Upper lobe of right lung (tissue), 1 donor: Measurements from ENCODE around the gene CSMD2. TPM values are rescaled to one million over a fixed set of nuclear protein-coding genes. Genes with fewer than 3 reads are reported as not detected.

ENCODE experiments used
- ATAC-seq: fragments of 200-7000 bp; cut with Tn5 transposase; one replicate; pipeline ENCODE4 v1.9.1; 2020; ENCODE audit warnings: mild to moderate bottlenecking, moderate library complexity
- DNase-seq: peaks from one replicate; pipeline ENCODE4 v3.0.0-alpha.2; 2020
- H3K27ac ChIP-seq: fragments of 200-600 bp; one replicate; pipeline ENCODE4 v1.8.0; 2022
- H3K27me3 ChIP-seq: fragments of 200-600 bp; one replicate; pipeline ENCODE4 v1.8.0; 2022; ENCODE audit warnings: mild to moderate bottlenecking
- H3K36me3 ChIP-seq: fragments of 200-600 bp; one replicate; pipeline ENCODE4 v1.8.0; 2022
- H3K4me1 ChIP-seq: fragments of 200-600 bp; one replicate; pipeline ENCODE4 v1.8.0; 2022
- H3K4me3 ChIP-seq: fragments of 200-600 bp; one replicate; pipeline ENCODE4 v1.8.0; 2022; ENCODE audit warnings: mild to moderate bottlenecking
- H3K9me3 ChIP-seq: fragments of 200-600 bp; one replicate; pipeline ENCODE4 v1.8.0; 2022
- intact Hi-C: fragments of 100-400 bp; cut with DNase I; formaldehyde crosslinking; loops from one replicate; pipeline ENCODE4 v1.11.0; 2022
- total RNA-seq: library from RNA; stranded (reverse); fragmentation: NEBNext Ultra II Directional; extraction: Animal tissue kit (Norgen Biotek cat#: 25700); gene quantifications from one replicate; pipeline ENCODE4 v1.2.1, GENCODE V29; 2021
- TF ChIP-seq, protein P1 (sequence below): fragments of 200-600 bp; IDR thresholded peaks from one replicate; pipeline ENCODE4 v1.8.0; 2022; ENCODE audit warnings: antibody characterized with exemption
- donor health status: DM: no; HTN: yes; CAD: no; lungs with severe emphysema.

CSMD2 gene
- total RNA-seq, 1 donor from 2014 or later: 0.67 TPM

- H3K9me3 ChIP-seq: no peaks in the 10 kb centered on the region
- TF ChIP-seq, protein P1, sequence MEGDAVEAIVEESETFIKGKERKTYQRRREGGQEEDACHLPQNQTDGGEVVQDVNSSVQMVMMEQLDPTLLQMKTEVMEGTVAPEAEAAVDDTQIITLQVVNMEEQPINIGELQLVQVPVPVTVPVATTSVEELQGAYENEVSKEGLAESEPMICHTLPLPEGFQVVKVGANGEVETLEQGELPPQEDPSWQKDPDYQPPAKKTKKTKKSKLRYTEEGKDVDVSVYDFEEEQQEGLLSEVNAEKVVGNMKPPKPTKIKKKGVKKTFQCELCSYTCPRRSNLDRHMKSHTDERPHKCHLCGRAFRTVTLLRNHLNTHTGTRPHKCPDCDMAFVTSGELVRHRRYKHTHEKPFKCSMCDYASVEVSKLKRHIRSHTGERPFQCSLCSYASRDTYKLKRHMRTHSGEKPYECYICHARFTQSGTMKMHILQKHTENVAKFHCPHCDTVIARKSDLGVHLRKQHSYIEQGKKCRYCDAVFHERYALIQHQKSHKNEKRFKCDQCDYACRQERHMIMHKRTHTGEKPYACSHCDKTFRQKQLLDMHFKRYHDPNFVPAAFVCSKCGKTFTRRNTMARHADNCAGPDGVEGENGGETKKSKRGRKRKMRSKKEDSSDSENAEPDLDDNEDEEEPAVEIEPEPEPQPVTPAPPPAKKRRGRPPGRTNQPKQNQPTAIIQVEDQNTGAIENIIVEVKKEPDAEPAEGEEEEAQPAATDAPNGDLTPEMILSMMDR: no peak
- H3K36me3 ChIP-seq: no peaks in the 10 kb centered on the region
- no peak overlapping the region for H3K27ac ChIP-seq
- H3K4me3 ChIP-seq: no peak overlapping the region
- DNase-seq (no peak), ATAC-seq (no peak)
- no peaks in the 10 kb centered on the region for H3K4me1 ChIP-seq
- intact Hi-C loops: no loop called here
- peaks cover 8% of the 10 kb centered on the region for H3K27me3 ChIP-seq
These were observed 479.8 kb downstream of the CSMD2 start for GRCh38 chr1:33685256-33685655.

DNA sequence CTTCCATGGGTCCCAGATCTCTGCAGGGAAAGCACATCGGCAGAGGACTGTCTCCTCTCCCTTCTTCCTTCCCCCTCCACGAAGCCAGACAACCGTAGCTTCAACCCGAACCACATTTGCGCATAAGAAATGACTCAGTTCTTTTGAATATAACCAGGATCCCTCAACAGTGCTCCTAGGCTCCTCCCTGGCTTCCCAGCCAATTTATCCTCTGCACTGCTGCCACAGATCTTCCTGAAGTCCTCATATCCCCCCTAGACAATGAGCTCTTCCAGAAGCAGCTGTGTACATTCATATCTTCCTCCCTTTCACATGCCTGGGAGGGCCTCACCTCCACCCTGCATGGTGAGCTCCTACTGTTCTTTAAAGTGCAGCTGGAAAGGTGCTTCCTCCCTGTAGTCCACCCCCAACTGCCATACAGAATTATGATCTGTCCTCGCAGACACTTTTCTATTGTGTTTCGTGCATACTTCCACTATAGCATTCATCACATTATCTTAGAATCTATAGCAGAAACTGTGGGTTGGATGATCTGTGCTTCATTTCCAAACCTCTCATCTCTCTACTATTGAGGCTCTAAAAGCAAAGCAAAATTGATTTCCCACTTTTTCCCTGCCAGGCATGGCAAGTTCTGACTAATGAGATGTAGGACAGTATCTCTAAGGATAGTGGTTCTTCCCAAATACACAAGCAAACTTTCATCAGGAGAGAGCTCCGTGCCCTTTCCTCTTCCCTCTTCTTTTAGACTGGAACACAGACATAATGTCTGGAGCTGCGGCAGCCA is 480.4 kb downstream of the CSMD2 start:
- Histone ChIP-seq H3K27me3 (peaks cover 8% of the 10 kb centered on the region), H3K4me3 (no peak overlapping the region), H3K4me1 (no peaks in the 10 kb centered on the region), H3K36me3 (no peaks in the 10 kb centered on the region), H3K9me3 (no peaks in the 10 kb centered on the region), H3K27ac (no peak overlapping the region)
- DNase-seq: no peak
- intact Hi-C loops: no loop called here
- TF ChIP-seq, protein P1: no peak
- no peak for ATAC-seq

GRCh38 chr1:33683913-33684312 is 481.1 kb downstream of the CSMD2 start:
- H3K27ac ChIP-seq: no peak overlapping the region
- H3K36me3 ChIP-seq: no peaks in the 10 kb centered on the region
- intact Hi-C loops: no loop called here
- no peaks in the 10 kb centered on the region for H3K9me3 ChIP-seq
- TF ChIP-seq, protein P1: no peak
- no peaks in the 10 kb centered on the region for H3K4me1 ChIP-seq
- H3K4me3 ChIP-seq: no peak overlapping the region
- ATAC-seq (no peak), DNase-seq (no peak)
- H3K27me3 ChIP-seq: peaks cover 8% of the 10 kb centered on the region

DNA sequence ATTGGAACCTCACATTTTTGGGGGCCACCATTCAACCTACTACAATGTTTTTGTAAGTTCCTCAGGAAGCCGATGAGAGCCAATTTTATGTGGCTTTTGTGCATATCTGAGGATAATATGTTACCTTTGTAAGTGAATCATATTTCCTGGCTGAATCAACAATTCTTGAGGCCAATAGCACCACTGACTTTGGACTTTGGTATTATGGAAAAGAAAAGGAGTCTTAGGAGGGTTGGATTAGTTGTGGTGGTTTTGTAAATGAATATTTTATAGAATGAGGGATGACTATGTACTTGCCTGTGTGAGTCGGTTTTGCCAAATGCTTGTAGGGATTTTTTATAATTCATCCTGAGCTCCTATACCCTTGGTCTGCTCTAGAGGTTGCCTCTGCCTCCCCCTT is 482.7 kb downstream of the CSMD2 start:
- DNase-seq (no peak), ATAC-seq (no peak)
- no peaks in the 10 kb centered on the region for H3K4me1 ChIP-seq
- peaks cover 8% of the 10 kb centered on the region for H3K27me3 ChIP-seq
- intact Hi-C loops: no loop called here
- H3K36me3 ChIP-seq: no peaks in the 10 kb centered on the region
- no peak overlapping the region for H3K4me3 ChIP-seq
- H3K27ac ChIP-seq: no peak overlapping the region
- TF ChIP-seq, protein P1: no peak
- no peaks in the 10 kb centered on the region for H3K9me3 ChIP-seq

- intact Hi-C loops: no loop called here
- H3K36me3 ChIP-seq: no peaks in the 10 kb centered on the region
- peaks cover 8% of the 10 kb centered on the region for H3K27me3 ChIP-seq
- TF ChIP-seq, protein P1: no peak
- no peaks in the 10 kb centered on the region for H3K4me1 ChIP-seq
- H3K9me3 ChIP-seq: no peaks in the 10 kb centered on the region
- ATAC-seq (no peak), DNase-seq (no peak)
- no peak overlapping the region for H3K4me3 ChIP-seq
- H3K27ac ChIP-seq: no peak overlapping the region
These were observed 484.7 kb downstream of the CSMD2 start for GRCh38 chr1:33680281-33680840.
